NCI-H146 (cell line): ENCODE measurements around the gene GON4L.
A peak's percentile ranks its signal among the peaks of the same experiment; 100 is the strongest.
"Not testable (repeated sequence)": the region's sequence is repeated elsewhere in the genome, so short reads cannot be mapped to it uniquely, and the experiment has no call there.

Experiments used
- DNase-seq: peaks from one replicate; lab custom pipeline; 2025; lab: John Stamatoyannopoulos, UW

The GON4L gene

DNA sequence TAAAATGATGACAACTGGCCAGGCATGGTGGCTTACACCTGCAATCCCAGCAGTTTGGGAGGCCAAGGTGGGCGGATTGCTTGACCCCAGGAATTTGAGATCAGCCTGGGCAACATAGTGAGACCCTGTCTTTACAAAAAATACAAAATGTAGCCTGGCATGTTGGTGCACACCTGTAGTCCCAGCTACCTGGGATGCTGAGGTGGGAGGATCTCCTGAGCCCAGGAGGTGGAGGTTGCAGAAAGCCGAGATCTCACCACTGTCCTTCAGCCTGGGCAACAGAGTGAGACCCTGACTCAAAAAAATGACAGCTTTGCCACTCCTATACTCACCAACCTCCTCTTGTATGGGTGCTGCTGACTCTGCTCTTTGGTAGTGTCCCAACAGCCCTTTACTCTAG is 20.9 kb upstream of the GON4L start:
- DNase-seq, result no peak

DNA sequence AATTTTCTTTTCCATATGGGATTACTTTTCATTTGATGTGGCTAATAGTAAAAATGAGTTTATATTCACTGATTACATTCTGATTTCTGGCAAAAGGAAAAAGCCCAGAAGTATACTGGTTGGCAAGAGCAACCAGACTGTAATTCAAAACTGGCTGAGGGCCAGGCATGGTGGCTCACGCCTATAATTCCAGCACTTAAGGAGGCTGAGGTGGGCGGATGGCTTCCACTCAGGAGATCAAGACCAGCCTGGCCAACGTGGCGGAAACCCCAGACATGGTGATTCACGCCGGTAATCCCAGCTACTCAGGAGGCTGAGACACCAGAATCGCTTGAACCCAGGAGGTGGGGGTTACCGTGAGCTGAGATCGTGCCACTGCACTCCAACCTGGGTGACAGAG is 16.8 kb upstream of the GON4L start:
- DNase-seq, result no peak

DNA sequence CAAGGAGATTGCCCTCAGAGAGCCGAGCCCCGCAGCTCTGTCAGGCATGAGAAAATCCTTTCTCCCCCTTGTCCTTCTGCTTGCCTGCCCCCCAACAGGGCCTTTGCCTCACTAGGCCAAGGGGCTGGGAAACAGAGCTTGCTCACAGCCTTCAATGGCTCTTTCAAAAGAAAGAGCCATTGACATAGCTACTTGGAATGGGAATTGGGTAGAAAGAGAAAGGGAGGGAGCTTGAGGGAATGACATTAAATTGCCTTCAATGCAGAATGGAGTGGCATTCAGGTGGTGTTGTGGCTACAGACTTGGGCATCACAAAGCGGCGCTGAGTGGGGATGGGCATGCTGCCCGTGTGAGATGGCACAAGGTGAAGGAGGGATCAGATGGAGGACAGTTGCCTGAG is 15.5 kb upstream of the GON4L start:
- DNase-seq, result no peak

DNA sequence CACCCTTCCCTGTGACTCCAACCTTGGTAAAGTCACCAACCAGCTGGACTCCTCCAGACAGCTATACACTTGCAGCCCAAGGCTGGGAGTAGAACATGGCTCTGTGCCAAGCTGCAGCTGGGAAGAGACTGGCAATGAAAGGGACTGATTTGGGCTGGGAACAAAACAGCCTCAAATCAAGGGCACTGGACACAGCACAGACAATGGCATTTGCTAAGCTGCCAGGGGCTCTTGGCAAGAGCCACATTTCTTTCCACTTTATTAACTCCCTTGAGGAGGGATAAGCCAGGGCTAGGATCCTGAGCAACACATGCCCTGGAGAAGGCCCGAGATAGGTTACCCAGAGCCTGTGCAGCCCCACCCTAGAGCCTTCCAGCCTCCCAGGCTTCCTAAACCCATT is 14.4 kb upstream of the GON4L start:
- DNase-seq, result peak; percentile 6

DNA sequence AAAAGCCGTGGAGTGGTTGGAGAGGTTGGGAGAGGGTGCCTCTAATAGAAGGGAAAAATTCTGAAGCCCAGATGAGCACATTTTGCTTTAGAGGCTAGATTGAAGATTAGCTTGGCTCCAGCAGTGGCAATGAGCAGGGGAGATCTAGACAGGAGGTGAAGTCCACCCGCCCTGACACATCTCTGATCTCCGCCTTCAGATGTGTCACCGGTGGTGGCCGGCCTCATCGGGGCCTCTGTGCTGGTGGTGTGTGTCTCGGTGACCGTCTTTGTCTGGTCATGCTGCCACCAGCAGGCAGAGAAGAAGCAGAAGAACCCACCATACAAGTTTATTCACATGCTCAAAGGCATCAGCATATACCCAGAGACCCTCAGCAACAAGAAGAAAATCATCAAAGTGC is 10.8 kb upstream of the GON4L start:
- no peak for DNase-seq

DNA sequence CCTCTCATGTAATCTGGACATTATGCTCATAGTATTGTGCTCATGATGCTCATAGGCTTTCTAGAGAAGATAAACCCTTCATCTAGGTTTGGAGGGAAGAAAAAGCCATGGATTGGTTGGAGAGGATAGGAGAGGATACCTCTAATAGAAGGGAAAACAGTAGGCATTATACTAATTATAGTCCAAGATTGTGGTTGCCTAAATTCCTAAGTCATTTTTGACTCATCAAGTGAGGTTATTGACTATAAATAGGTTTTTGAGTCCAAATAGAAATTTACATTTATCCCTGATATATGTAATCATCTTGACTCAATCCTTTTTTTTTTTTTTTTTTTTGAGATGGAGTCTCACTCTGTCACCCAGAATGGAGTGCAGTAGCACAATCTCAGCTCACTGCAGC is 7.4 kb upstream of the GON4L start:
- DNase-seq, result no peak

DNA sequence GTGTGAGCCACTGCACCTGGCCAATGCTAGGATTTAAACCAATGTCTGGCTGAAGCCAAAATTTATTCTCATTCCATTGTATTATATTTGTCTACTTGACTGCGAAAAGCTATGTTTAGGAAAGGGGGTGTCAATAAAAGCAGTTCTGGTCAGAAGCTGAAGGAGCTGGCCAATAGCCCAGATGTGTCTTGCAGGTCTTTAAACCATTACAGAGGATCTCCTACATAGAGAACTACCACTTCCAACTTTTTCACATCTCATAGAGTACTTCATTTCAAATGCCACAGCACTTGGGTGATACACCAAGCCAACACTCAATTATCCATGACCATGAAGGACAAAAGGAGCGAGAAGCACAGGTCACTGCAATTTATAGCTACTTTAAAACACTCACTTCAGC is 4.9 kb upstream of the GON4L start:
- no peak for DNase-seq

DNA sequence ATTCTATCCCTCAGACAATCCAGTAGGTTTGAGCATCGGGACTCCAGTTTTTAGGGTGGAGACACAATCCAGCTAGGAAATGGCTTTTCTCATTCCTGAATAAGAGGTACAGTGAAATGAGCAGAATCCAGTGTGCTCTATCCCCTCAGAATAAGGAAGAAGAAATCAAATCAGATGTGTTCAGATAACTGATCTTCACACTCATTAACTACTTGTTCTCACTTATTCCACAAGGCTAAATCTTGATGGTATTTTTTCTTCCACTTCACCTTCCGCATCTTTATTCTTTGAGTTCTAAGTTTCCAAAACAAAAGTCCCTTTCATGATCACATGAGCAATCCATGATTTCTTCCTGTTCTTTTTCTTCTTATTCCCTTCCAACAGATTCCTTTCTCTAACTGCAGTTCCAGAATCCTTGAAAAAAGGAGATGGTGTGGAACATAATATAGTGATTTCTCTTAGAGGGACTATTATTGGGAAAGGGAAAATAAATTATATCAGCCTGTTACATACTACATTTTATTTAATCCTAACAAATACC is 4.0 kb upstream of the GON4L start:
- DNase-seq, result no peak

DNA sequence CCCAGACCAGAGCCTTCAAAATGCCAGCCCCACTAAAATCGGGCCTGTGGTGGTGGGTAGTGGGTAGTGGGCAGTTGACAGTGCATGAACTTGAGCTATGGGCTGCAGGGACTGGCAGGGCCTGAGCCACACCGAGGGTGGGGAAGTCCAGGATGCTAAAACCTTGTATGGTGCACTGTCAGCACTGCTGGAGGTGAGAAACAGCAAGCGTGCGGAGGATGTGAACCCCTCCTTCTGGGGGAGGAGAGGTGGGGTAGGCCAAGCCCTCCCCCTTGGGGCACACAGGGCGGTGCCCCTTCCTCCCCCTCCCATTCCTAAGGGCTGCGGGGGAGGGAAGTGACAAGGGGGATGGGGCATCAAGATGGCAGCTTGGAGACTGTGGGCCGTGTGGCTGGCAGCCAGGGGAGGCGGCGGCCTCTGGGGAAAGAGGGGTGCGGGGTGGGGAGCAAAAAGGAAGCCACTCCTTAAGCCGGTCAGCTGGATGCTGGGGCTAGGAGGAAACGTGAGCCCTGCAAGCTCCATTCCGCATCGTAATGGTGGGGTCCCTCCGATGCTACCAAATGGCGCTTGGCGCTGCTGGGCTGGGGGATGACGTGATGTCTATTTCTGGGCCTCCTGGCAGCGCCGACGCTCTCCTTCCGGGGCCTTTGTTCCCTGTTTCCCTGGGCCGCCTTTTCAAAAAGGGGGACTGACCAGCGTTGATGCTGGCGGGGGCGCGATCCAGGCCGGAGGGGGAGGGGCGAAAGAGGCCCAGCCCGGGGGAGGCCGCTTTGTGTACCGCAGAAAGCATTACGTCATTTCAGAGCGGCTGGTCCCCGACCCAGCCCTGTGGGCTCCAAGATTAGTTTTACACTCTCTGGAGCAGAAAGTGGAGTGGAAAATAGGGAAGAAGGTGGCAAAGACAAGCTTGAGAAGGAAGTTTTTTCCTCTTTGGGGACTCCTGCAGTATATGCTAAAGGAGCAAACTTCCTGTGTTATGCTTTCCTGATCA is 3.2 kb upstream of the GON4L start:
- peak; percentile 95 for DNase-seq

DNA sequence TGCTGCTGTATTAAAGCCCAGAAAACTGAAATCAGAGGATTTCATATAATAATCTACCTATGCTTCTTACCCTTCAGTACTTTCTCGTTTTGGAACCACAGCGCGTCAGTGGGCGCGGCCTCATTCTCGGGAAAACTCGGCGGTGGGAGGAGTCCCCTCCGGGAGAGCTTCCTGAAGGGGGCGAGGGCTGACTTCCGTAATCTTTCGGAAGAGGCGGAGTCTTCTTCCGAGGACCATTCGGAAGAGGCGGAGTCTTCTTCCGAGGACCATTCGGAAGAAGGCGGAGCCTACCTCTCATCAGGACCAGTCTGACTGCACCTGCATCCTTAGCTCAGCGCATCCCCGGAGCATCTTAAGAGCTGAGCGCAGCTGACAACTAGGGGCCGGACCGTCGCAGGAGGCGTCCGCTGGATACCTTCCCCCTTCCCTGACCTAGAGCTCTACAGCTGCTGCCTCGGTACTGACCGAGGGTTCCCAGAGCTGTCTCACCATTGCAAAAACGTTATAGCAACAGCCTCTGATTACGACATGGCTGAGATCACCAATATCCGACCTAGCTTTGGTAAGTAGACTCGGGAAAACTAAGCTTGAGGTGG is 2.3 kb upstream of the GON4L start, which contains the start of gene SYT11:
SYT11 (plus strand) TSS at position 334 of the 596 bp plus-strand sequence; CDS start at position 529, 195 bp downstream.
- DNase-seq, result peak; percentile 99

DNA sequence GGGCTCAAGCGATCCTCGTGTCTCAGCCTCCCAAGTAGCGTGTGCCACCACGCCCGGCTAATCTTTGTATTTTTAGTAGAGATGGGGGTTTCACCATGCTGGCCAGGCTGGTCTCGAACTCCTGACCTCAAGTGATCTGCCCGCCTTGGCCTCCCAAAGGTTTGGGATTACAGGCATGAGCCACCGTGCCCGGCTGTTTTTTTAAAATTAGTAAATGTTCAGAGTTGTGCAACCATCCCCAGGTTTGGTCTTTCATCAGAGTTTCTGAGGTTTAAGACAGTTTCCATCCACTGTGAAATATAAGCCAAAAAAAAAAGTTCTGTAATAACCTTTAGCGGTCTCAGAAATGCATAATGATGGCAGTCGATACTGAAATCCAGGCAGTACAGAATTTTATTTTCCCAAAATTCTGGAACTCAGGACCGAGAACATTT is 1.8 kb upstream of the GON4L start:
- DNase-seq, result no peak

DNA sequence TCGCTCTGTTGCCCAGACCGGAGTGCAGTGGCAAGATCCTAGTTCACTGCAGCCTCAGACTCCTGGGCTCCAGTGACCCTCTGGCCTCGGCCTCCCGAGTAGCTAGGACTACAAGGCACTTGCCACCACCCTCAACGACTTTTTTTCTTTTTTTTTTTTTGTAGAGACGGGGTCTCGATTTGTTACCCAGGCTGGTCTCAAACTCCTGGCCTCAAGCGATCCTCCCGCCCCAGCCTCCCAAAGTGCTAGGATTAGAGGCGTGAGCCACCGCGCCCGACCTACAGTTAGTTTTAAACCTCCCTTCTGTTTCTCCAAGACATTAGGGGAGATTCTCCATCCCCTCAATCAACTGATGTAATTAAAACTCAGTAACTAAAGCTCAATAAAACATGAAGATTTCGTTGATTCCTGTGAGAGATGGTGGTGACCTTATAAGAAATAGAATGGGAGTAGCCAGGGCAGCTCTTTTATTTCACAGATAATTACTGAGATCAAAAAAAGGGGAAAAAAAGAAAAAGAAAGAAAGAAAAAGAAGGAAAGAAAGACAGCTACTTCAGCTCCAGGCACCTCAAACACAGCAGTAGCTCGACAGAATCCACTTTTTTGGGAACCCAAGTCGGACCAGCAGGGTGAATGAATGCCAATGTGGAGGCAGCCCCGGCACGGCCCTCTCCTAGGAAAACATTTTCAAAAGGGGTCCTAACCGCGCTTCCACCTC is 598 bp downstream of the GON4L start:
- DNase-seq, result no peak

DNA sequence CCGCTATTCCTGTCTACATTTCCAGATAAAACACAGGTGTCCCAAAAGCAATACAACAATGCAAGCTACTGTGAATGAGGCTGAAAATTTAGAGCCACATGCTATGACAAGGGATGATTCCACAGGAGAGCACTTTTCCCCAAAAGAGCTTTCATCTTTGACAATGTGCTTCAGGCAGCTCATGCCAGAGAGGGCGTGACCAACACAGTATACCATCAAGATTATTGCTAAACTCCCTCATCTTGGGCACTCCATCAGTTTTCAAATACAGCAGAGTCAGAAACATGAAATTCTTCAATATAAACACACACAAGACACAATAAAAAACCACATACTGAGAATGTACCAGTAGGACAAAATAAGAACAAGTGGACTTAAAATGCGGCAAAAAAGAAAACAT is 6.7 kb downstream of the GON4L start:
- DNase-seq, result no peak

DNA sequence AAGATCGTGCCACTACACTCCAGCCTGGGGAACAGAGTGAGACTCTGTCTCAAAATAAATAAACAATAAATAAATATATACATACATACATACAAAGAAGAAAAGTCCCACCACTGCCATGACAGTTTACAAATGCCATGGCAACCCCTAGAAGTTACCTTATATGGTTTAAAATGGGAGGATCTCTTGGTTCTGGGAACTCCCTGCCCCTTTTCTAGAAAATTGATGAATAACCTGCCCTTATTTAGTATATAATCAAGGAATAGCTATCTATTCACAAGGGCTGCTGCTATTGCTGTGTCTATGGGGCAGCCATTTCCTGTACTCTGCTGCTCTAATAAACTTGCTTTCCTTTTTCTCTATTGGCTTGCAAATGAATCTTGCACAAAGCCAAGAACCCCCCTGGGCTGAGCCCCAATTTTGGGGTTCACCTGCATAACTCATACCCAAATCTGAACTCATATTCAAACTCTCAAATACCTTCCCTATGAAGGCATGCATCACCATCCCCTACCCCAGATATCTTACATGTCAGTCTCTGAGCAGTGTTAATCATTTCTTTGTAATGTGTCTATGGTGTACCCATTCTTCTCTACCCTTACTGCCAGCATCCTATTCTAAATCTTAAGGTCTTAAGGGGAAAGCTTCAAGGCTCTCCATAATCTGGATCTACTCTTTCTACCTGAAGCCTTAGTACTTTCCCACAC is 9.0 kb downstream of the GON4L start:
- DNase-seq, result no peak

DNA sequence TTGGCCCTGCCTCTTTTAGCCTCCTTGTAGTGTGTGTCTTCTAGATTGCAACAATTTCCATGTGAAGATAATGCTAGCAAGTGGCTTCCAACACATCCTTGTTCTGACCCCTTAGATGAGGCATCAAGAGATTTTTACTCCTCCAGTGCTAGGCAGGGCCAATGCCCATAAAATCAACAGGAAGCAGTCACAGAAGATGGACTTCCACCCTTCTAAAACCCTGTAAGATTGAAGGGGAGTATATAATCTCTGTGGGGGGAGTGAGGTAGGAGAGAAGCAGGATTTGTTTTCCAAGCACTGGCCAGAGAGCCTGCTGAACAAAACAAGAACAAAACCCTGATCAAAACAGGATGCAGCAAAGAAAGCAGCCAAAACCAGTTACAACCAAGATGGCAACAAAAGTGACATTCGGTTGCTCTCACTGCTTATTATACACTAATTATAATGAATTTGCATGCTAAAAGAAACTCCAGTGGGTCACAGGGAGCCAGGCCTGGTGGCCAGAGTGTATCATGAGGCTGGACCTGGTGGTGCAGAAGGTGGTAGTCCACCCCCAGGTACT is 12.1 kb downstream of the GON4L start:
- DNase-seq, result no peak

DNA sequence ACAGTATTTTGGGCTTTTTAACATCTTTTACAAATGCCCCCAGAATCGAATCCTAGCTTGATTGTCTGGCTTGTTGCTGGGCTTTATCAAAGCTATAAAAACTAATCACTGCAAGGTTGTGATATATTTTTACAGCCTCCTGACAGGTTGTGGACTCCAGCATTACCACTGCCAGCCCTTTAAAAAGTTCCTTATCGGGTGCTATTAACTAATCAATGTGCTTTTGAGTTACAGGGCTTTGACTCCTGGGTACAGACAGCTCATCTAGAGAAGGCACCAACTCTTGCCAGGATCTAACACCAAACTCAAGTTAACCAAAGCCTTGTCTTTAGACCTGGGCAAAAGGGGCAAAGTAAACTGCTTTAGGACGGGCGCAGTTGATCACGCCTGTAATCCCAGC is 16.6 kb downstream of the GON4L start:
- no peak for DNase-seq

DNA sequence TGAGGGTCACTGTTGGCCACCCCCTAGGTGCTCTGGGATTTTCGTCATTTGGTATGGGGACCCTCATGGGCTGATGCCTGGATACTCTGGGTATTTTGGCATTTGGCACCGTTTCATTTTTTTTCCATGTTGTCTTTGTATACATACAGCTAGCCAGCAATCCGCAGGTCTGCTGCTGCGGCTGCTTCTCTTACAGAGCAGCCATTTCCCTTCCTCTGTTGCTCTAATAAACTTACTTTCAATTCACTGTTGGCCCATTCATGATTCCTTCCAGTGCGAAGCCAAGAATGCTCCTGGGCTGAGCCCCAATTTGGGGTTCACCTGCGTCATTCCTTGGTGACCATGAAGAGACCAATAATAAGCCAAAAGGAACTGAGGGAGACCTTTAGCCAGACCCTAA is 21.5 kb downstream of the GON4L start:
- DNase-seq, result no peak

DNA sequence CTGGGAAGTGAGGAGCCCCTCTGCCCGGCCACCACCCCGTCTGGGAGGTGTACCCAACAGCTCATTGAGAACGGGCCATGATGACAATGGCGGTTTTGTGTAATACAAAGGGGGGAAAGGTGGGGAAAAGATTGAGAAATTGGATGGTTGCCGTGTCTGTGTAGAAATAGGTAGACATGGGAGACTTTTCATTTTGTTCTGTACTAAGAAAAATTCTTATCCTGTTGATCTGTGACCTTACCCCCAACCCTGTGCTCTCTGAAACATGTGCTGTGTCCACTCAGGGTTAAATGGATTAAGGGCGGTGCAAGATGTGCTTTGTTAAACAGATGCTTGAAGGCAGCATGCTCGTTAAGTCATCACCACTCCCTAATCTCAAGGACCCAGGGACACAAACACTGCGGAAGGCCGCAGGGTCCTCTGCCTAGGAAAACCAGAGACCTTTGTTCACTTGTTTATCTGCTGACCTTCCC is 22.1 kb downstream of the GON4L start:
- not testable (repeated sequence) for DNase-seq

DNA sequence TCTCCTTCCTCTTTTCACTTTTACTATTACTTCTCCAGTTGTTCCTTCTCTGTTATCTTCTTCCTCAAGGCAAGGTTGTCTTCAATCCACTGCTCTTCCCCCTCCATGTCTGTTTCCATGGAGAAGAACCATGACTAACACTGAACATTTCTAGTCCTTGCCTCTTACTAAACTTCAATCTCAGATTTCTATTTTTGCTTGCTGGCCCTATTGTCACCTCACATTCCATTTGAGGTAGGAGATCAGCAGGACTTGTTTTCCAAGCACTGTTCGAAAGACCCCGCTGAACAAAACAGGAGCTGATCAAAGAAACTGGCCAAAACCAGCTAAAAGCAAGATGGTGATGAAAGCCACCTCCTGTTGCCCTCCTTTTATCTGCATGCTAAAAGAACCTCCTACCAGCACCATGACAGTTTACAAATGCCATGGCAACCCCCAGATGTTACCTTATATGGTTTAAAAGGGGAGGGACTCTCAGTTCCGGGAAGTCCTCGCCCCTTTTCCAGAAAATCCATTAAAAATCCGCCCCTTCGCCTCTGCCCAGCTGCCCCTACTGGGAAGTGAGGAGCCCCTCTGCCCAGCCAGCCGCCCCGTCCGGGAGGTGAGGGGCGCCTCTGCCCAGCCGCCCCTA is 22.6 kb downstream of the GON4L start:
- DNase-seq, result no peak

DNA sequence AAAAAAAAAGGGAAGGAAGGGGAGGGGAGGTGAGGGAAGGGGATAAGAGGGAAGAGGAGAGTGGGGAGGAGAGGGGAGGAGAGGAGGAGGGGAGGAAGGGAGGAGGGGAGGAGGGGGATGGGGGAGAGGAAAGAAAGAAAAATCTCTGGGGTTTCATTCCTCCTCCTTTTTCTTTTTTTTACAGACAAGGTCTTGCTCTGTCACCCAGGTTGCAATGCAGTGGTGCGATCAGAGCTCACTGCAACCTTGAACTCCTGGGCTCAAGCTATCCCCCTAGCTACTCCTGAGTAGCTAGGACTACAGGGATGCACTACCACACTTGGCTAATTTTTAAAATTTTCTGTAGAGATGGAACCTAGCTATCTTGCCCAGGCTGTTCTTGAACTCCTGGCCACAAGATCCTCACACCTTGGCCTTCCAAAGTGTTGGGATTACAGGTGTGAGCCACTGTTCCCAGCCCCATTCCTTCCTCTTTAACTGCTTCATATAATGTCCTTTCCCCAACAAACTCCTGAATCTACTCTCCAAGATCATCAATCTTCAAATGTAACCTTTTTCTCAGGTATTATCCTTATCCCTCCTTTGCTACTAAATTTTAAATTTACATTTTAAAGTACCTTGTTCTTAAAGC is 23.2 kb downstream of the GON4L start:
- no peak for DNase-seq
